ENCODE measurements around the gene DOCK2. TPM values are rescaled to one million over a fixed set of nuclear protein-coding genes. Genes with fewer than 3 reads are reported as not detected.

DOCK2 gene
- total RNA-seq, 1 donor from 2014 or later = 206 TPM

GRCh38 chr5:169767938-169768337 is 130.9 kb downstream of the DOCK2 start:
- H3K36me3 Mint-ChIP-seq (ENCODE audit: low read depth) = peaks cover 52% of the 10 kb centered on the region
- H3K9me3 Mint-ChIP-seq = no peaks in the 10 kb centered on the region
- no peak overlapping the region for H3K27ac Mint-ChIP-seq
- no peak overlapping the region for H3K4me3 Mint-ChIP-seq
- no peaks in the 10 kb centered on the region for H3K27me3 Mint-ChIP-seq
- intact Hi-C loops (cut with micrococcal nuclease) = no loop called here
- no peak for DNase-seq
- peaks cover 2% of the 10 kb centered on the region for H3K4me1 Mint-ChIP-seq

GRCh38 chr5:169768416-169768815 is 131.3 kb downstream of the DOCK2 start:
- no peaks in the 10 kb centered on the region for H3K27me3 Mint-ChIP-seq
- peaks cover 52% of the 10 kb centered on the region for H3K36me3 Mint-ChIP-seq (ENCODE audit: low read depth)
- no peaks in the 10 kb centered on the region for H3K9me3 Mint-ChIP-seq
- H3K4me3 Mint-ChIP-seq = no peak overlapping the region
- intact Hi-C loops (cut with micrococcal nuclease) = no loop called here
- DNase-seq = no peak
- no peak overlapping the region for H3K27ac Mint-ChIP-seq
- peaks cover 2% of the 10 kb centered on the region for H3K4me1 Mint-ChIP-seq

GRCh38 chr5:169770109-169770508 is 133.0 kb downstream of the DOCK2 start:
- intact Hi-C loops (cut with micrococcal nuclease) = no loop called here
- no peaks in the 10 kb centered on the region for H3K9me3 Mint-ChIP-seq
- H3K36me3 Mint-ChIP-seq (ENCODE audit: low read depth) = peaks cover 48% of the 10 kb centered on the region
- no peaks in the 10 kb centered on the region for H3K27me3 Mint-ChIP-seq
- no peak for DNase-seq
- H3K27ac Mint-ChIP-seq = no peak overlapping the region
- H3K4me3 Mint-ChIP-seq = no peak overlapping the region
- peaks cover 4% of the 10 kb centered on the region for H3K4me1 Mint-ChIP-seq

GRCh38 chr5:169772256-169772655 is 135.2 kb downstream of the DOCK2 start:
- Mint-ChIP-seq H3K4me1 (peaks cover 4% of the 10 kb centered on the region), H3K27me3 (no peaks in the 10 kb centered on the region), H3K36me3 (ENCODE audit: low read depth) (peaks cover 34% of the 10 kb centered on the region), H3K27ac (no peak overlapping the region), H3K9me3 (no peaks in the 10 kb centered on the region), H3K4me3 (no peak overlapping the region)
- intact Hi-C loops (cut with micrococcal nuclease) = no loop called here
- no peak for DNase-seq

GRCh38 chr5:169772688-169773087 is 135.6 kb downstream of the DOCK2 start:
- no peak overlapping the region for H3K27ac Mint-ChIP-seq
- intact Hi-C loops (cut with micrococcal nuclease) = no loop called here
- peaks cover 4% of the 10 kb centered on the region for H3K4me1 Mint-ChIP-seq
- H3K9me3 Mint-ChIP-seq = no peaks in the 10 kb centered on the region
- H3K4me3 Mint-ChIP-seq = no peak overlapping the region
- H3K36me3 Mint-ChIP-seq (ENCODE audit: low read depth) = peaks cover 33% of the 10 kb centered on the region
- H3K27me3 Mint-ChIP-seq = no peaks in the 10 kb centered on the region
- no peak for DNase-seq

- Mint-ChIP-seq H3K4me1 (peaks cover 22% of the 10 kb centered on the region), H3K27me3 (no peaks in the 10 kb centered on the region)
These were observed 140.1 kb downstream of the DOCK2 start for GRCh38 chr5:169777159-169777558.

GRCh38 chr5:169778622-169779596 is 141.8 kb downstream of the DOCK2 start:
- Mint-ChIP-seq H3K27ac (peak overlapping the region; percentile 67), H3K4me1 (peaks cover 22% of the 10 kb centered on the region), H3K4me3 (peak overlapping the region; percentile 15), H3K9me3 (no peaks in the 10 kb centered on the region), H3K27me3 (no peaks in the 10 kb centered on the region), H3K36me3 (ENCODE audit: low read depth) (peaks cover 31% of the 10 kb centered on the region)
- DNase-seq = no peak
- intact Hi-C loops (cut with micrococcal nuclease) = loop anchor here (2.0 kb wide), 1 partner anchor 26 kb away; no protein-coding TSS in a partner anchor

More at GRCh38 chr5:169777159-169777558, 140.1 kb downstream of the DOCK2 start:
- no peaks in the 10 kb centered on the region for H3K9me3 Mint-ChIP-seq
- H3K36me3 Mint-ChIP-seq (ENCODE audit: low read depth) = peaks cover 38% of the 10 kb centered on the region
- no peak overlapping the region for H3K4me3 Mint-ChIP-seq
- no peak for DNase-seq
- intact Hi-C loops (cut with micrococcal nuclease) = no loop called here
- H3K27ac Mint-ChIP-seq = no peak overlapping the region

GRCh38 chr5:169781420-169782345 is 144.6 kb downstream of the DOCK2 start:
- H3K27me3 Mint-ChIP-seq = no peaks in the 10 kb centered on the region
- DNase-seq = no peak
- H3K36me3 Mint-ChIP-seq (ENCODE audit: low read depth) = peaks cover 30% of the 10 kb centered on the region
- H3K27ac Mint-ChIP-seq = peak overlapping the region; percentile 34
- no peaks in the 10 kb centered on the region for H3K9me3 Mint-ChIP-seq
- H3K4me1 Mint-ChIP-seq = peaks cover 20% of the 10 kb centered on the region
- H3K4me3 Mint-ChIP-seq = no peak overlapping the region
- intact Hi-C loops (cut with micrococcal nuclease) = no loop called here

GRCh38 chr5:169785771-169786618 is 148.9 kb downstream of the DOCK2 start:
- DNase-seq = peak; percentile 40
- H3K27me3 Mint-ChIP-seq = no peaks in the 10 kb centered on the region
- no peaks in the 10 kb centered on the region for H3K9me3 Mint-ChIP-seq

GRCh38 chr5:169788168-169788567 is 151.1 kb downstream of the DOCK2 start:
- Mint-ChIP-seq H3K4me3 (no peak overlapping the region), H3K4me1 (no peaks in the 10 kb centered on the region), H3K9me3 (no peaks in the 10 kb centered on the region), H3K27ac (no peak overlapping the region), H3K36me3 (ENCODE audit: low read depth) (peaks cover 47% of the 10 kb centered on the region), H3K27me3 (no peaks in the 10 kb centered on the region)
- DNase-seq = no peak
- intact Hi-C loops (cut with micrococcal nuclease) = no loop called here

More at GRCh38 chr5:169785771-169786618, 148.9 kb downstream of the DOCK2 start:
- intact Hi-C loops (cut with micrococcal nuclease) = no loop called here
- no peak overlapping the region for H3K27ac Mint-ChIP-seq
- peaks cover 9% of the 10 kb centered on the region for H3K4me1 Mint-ChIP-seq
- H3K36me3 Mint-ChIP-seq (ENCODE audit: low read depth) = peaks cover 44% of the 10 kb centered on the region
- H3K4me3 Mint-ChIP-seq = no peak overlapping the region

GRCh38 chr5:169789417-169789940 is 152.4 kb downstream of the DOCK2 start:
- H3K9me3 Mint-ChIP-seq = no peaks in the 10 kb centered on the region
- H3K36me3 Mint-ChIP-seq (ENCODE audit: low read depth) = peaks cover 49% of the 10 kb centered on the region
- no peak for DNase-seq
- intact Hi-C loops (cut with micrococcal nuclease) = no loop called here
- no peak overlapping the region for H3K27ac Mint-ChIP-seq
- H3K4me1 Mint-ChIP-seq = no peaks in the 10 kb centered on the region
- H3K27me3 Mint-ChIP-seq = no peaks in the 10 kb centered on the region
- no peak overlapping the region for H3K4me3 Mint-ChIP-seq

- H3K4me3 Mint-ChIP-seq = no peak overlapping the region
- H3K4me1 Mint-ChIP-seq = peaks cover 8% of the 10 kb centered on the region
- intact Hi-C loops (cut with micrococcal nuclease) = no loop called here
- no peaks in the 10 kb centered on the region for H3K9me3 Mint-ChIP-seq
- H3K36me3 Mint-ChIP-seq (ENCODE audit: low read depth) = peaks cover 53% of the 10 kb centered on the region
- peak overlapping the region; percentile 6 for H3K27ac Mint-ChIP-seq
- no peaks in the 10 kb centered on the region for H3K27me3 Mint-ChIP-seq
- no peak for DNase-seq
These were observed 154.2 kb downstream of the DOCK2 start for GRCh38 chr5:169791251-169791650.

GRCh38 chr5:169795338-169795737 is 158.3 kb downstream of the DOCK2 start:
- peaks cover 53% of the 10 kb centered on the region for H3K36me3 Mint-ChIP-seq (ENCODE audit: low read depth)
- intact Hi-C loops (cut with micrococcal nuclease) = no loop called here
- no peaks in the 10 kb centered on the region for H3K9me3 Mint-ChIP-seq
- H3K4me3 Mint-ChIP-seq = no peak overlapping the region
- H3K27ac Mint-ChIP-seq = peak overlapping the region; percentile 72
- no peaks in the 10 kb centered on the region for H3K27me3 Mint-ChIP-seq
- H3K4me1 Mint-ChIP-seq = peaks cover 21% of the 10 kb centered on the region
- DNase-seq = no peak
